Kasumi-1 (cell line): ENCODE data around the gene COL4A2.

Experiments
- DNase-seq, 2 experiments: peaks; one replicate each; lab custom pipeline; 2025; lab: John Stamatoyannopoulos, UW

The COL4A2 gene

DNA sequence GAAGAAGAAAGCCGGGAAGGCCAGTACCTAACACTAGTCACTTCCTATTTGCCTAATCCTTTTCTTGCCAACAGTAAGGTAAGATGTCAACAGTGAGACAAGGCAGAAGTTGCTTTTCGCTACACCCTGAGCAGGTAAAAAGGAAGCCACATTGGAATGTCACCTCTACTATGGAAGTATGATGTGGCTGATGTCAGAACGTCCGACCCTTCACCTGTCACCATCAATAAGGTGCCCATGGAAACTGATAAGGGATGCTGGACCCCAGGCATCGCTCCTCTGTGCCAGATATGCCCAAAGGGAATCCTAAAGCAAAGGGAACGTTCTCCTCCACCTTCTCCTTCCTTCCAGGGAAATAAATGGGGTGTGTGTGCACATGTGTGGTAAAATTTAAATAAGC, 34.4 kb upstream of the COL4A2 start:
- DNase-seq, result no peak

DNA sequence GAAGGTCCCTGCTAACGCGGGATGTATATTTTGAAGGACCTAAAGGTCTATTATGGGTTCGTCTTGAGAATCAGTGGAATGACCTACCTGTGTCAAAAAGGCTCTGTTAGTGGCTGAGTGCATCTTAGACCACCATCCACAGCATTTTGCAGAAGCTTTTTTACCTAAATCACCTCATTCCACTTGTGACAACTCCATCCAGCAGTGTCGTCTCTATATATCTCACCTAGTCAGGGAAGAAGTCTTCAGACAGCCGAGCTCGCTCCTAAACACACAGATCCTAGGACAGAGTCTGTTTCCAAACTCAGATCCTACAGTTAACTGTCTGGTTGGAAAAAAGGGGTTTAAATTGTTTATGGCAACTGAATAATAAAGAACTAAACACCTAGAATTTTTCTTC, 33.8 kb upstream of the COL4A2 start:
- no peak for DNase-seq

DNA sequence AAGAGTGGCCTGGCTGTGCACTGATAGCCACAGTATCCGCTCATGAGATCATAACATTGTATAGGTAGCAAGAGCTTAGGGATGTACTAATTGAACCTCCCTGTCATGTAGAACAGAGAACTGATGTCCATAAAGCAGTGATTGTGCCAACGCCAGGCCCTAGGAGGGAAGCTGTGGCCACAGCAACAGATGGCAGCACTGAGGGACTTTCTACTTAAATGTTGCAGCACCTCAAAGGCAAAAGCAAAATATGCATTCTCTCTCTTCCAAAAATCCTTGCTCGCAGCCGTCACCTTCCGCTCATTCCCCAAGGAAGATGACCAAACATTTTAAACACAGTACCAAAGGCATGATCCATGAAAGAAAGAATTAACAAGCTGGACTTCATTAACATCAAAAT, 32.4 kb upstream of the COL4A2 start:
- DNase-seq, result no peak

DNA sequence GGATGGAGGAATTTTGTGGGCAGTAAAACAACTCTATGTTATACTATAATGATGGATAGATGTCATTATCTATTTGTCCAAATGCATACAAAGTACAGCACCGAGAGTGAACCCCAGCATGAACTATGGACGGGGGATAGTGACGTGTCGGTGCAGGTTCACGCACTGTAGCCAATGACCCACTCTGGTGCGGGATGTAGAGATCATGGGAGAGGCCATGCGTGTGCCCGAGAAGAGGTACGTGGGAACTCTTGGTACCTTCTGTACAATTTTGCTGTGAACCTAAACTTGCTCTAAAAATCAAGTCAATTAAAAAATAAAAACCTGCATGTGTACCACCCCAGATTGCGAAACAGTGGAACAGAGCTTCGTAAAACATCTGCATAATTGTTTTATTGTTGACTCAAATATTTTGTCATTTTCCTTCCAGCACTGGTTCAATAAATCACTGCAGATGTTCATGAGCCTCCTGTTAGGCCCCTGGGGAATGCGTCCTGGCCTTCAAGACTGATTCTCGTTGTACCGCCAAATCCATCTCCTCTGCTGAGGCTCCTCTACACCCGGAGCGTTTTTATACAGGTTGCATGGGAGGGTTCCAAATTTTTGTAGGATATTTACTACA, 31.0 kb upstream of the COL4A2 start:
- DNase-seq, result no peak

DNA sequence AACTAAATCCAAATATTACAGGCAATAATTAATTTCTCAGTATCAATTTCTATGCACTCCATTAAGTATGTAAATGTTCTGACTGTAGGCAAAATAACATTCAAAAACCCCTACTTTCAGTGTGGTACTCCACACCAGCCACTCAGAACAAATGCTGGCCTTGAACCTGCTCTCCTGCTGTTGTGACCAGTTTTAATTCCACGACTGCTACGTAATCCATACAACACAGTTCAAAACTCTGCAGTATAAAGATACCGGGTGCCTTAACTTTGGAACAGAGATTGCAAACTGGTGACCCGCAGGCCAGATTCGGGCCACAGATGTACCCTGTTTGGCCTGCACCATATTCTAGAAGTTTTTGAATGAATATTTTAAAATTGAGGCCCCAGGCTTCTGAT, 30.5 kb upstream of the COL4A2 start:
- no peak for DNase-seq

- no peak for DNase-seq
These were observed 29.6 kb upstream of the COL4A2 start for GRCh38 chr13:110277357-110277975.

- no peak for DNase-seq
These were observed 28.2 kb upstream of the COL4A2 start for GRCh38 chr13:110278859-110279258.

DNA sequence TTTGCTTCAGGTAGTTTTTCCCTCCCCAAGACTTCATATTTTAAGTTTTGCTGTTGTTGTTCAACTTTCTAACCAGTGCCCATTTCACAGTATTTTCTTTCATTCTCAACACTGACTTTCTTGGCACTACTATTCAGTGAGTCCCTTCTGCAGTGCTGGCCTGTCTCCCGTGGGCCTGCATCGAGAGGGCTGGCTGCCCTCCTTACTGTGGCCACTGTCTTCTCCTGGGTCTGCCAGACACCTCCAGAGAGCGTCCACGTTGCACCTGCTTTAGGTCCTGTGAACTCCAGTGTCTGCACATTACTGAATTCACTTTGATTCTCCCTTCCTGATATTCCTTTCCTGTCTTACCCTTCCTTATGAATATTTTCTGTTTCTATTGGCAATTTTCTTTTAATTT, 27.4 kb upstream of the COL4A2 start:
- no peak for DNase-seq

GRCh38 chr13:110280231-110280813, 26.8 kb upstream of the COL4A2 start:
- no peak for DNase-seq

GRCh38 chr13:110280985-110281688, 25.9 kb upstream of the COL4A2 start:
- no peak for DNase-seq

- no peak for DNase-seq
These were observed 25.3 kb upstream of the COL4A2 start for GRCh38 chr13:110281736-110282135.

DNA sequence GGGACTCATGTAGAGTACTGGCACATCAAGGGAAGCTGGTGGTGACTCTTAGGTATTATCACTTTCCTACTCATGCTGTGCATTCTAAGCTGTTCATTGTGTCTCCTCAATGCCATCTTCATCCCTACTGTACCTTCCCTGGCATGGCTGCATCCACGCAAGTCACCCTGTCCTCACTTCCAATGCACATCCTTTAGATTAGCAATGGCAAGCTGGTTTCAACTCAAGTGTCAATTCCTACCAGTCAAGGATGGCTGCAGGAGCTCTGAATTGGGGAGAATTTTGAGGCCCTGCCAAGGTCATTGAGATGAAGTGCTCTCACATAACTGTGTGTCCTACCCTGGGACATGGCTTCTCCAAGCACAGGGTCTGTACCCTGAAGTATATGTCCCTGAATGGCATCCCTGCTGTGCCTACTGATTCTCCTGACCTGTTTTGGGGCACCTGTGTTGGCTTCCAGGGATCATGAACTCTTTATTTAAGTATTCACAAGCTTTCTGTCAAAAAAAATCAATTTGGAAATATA, 24.7 kb upstream of the COL4A2 start:
- DNase-seq, result no peak

DNA sequence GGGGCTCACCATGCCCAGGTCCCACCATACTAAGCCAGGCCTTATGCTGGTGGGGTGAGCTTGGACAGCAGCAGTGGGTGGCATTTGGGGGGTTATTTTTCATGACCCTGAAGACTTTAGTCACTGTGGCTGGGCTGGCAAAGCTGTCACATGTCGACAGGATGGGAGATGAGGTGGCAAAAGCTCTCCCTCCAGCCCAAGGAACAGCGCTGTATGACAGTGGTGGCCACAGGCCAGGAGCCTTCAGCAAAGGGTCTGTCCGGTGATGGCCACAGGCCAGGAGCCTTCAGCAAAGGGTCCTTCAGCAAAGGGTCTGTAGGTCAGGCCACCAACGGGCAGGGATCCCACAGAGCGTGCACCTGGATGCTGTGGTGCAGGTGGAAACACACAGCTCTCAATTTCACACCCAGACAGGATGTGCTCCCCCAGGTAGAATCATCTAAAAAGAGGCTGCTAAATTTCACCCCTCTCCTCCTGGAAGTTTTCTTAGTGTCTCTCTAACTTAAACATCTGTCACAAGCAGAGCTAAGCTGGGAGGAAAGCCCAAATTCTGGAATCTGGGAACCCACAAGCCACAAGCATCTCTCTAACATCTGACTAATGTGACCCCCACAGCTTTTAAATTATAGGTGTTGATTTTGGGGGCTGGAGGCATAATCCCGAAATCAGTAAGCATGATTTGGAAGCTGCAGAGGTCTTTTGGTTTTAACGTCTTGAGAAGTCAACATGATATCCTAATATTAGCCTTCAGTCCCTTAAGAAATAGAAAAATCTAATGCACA, 23.2 kb upstream of the COL4A2 start:
- DNase-seq, result no peak

DNA sequence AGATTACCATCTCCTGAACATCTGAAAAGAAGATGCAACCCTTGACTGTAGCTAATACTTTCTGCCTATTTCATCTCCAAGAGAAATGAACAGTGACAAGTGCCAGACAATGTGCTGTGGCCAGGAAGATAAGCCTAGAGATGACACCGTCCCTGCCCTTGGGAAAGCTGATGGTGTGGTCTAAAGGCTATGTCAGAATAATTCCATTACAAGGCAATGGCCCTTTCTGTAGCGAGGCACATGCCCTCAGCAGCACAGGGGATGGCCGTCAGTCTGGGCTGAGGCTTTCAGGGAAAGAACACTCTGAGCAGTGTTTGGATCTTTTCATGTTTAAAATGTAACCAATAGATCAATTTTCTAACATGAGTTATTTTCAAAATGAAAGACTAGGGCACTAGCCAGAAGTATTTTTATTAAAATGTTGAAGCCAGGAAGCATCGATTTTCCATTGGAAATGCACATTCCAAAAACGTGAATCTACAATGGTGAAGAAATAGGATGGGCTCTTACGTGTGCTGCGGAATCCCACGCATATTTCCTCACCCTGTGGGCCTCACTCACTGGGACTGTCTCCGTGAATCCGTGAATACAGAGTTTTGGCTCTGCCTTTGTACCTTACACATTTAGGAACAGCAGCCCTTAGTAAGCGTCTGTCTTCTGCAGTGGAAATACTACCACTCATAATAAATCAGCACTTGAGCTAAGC, 22.2 kb upstream of the COL4A2 start:
- no peak for DNase-seq

DNA sequence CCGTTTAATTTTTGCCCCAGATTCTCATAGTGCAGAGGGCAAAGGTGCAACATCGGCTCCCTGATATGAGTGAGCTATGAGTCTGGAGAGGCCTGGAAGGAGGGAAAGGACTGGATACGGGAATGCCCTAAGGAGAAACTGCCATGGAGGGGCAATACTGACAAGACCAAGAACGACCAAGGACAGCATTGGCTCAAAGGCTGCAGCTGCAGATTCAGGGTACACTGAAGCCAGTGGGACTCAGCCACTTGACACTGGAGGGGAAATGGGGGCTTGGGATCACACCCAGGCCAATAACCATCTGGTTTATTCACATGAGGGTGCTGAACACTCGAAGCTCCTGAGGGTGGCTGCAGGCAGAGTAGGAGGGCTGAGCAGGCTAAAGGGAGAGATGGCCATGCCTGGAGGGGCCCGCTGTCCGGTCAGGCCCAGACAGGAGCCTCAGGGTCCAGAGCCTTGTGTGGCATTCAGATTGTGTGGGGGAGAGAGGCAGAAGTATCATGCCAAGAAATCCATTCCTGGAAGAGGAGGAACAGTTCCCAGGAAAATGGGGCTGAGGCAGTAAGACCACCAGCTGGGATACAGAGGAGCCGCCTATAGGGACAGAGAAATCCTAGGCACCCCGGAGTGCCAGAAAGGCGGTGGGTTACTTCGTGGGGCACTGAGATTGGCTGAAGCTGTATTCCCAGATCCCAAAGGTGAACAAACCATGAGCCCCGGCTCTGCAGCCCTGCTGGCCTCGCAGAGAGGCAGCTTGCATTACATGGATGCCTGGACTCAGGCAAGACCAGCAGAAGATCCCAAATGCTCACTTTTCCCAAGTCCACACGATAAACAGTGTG, 20.9 kb upstream of the COL4A2 start:
- no peak for DNase-seq

- DNase-seq, result no peak
These were observed 20.0 kb upstream of the COL4A2 start for GRCh38 chr13:110286833-110287819.

DNA sequence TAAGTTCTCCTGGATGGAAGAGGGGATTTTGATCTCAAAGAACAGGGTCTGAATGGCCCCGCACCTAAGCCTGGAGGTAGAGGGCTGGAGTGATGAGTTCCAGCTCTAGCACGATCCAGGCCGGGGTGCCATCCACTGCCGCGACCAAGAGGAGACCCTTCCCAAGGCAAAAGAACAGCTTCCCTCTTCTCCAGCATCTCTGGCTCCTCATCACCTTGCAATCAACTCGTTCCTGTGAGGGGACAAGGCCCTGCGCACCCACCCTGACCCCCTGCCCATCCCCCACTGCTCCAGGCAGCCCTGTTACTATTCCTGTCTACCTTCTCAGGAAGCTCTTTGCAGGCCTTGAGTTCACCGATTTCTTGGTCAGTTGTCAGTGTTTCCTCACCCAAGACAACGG, 17.9 kb upstream of the COL4A2 start:
- no peak for DNase-seq

DNA sequence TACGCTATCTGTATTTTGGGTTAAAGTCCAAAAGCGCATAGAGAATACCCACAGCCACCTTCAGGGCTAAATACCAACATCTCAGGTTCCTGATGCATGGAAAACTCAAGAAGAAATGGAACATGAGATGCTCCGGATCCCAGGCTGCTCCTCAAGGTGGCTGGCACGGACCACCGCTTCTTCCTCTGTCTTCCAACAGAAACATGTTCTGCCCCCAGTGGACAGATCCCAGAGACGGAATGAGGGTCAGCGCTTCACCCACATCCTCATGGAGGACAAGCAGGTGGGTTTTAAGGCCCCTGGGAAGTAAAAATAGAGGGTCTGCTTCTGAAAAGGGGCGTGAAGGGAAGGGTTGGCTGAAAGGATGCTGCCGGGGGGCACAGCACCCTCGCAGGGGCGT, 17.4 kb upstream of the COL4A2 start:
- DNase-seq, result no peak

- DNase-seq, result no peak
These were observed 16.9 kb upstream of the COL4A2 start for GRCh38 chr13:110290153-110290552.
